Calu3 (cell line): Measurements from ENCODE around the gene TBC1D1. TPM values are rescaled to one million over a fixed set of nuclear protein-coding genes. Genes with fewer than 3 reads are reported as not detected.
A peak's percentile ranks its signal among the peaks of the same experiment; 100 is the strongest.

ENCODE experiments used
- BruUV-seq: library from RNA; stranded (reverse); fragments of 400-500 nt; replicated peaks from 2 replicates; lab custom pipeline; 2021; lab: Mats Ljungman, UMichigan
- CTCF ChIA-PET: fragments of 300-600 bp; sonication (Branson Sonifier 250); formaldehyde crosslinking; loops from one replicate; lab custom pipeline; 2022; ENCODE audit warnings: antibody characterized with exemption; lab: Charles Lee
- DNase-seq: peaks from one replicate; pipeline ENCODE4 v3.0.0; 2022
- H3K27ac Mint-ChIP-seq: one replicate; pipeline ENCODE4 v1.8.0; 2022; ENCODE audit warnings: mixed read lengths; ENCODE audit not compliant: unreplicated experiment
- H3K27me3 Mint-ChIP-seq: one replicate; pipeline ENCODE4 v1.8.0; 2022; ENCODE audit warnings: mixed read lengths; ENCODE audit not compliant: unreplicated experiment
- H3K36me3 Mint-ChIP-seq: one replicate; pipeline ENCODE4 v1.8.0; 2022; ENCODE audit warnings: mild to moderate bottlenecking, moderate library complexity, mixed read lengths; ENCODE audit not compliant: insufficient read depth, unreplicated experiment
- H3K4me1 Mint-ChIP-seq: one replicate; pipeline ENCODE4 v1.8.0; 2022; ENCODE audit warnings: mild to moderate bottlenecking, low read depth, mixed read lengths; ENCODE audit not compliant: unreplicated experiment
- H3K4me3 Mint-ChIP-seq: one replicate; pipeline ENCODE4 v1.8.0; 2022; ENCODE audit warnings: mild to moderate bottlenecking, low read depth, moderate library complexity, mixed read lengths; ENCODE audit not compliant: unreplicated experiment
- H3K9me3 Mint-ChIP-seq: one replicate; pipeline ENCODE4 v1.8.0; 2022; ENCODE audit warnings: low read depth, mixed read lengths; ENCODE audit not compliant: unreplicated experiment
- intact Hi-C: fragments of 100-400 bp; cut with micrococcal nuclease; formaldehyde crosslinking; loops from one replicate; pipeline ENCODE4 v1.10.0; 2022; ENCODE audit not compliant: unreplicated experiment
- total RNA-seq: library from RNA; stranded (reverse); gene quantifications from 2 replicates; pipeline ENCODE4 v1.2.3, GENCODE V29; 2022
- TF ChIP-seq, protein P1 (sequence below): fragments of 200-600 bp; IDR thresholded peaks from one replicate; pipeline ENCODE4 v1.8.0; 2022; ENCODE audit warnings: antibody characterized with exemption; ENCODE audit not compliant: unreplicated experiment

The TBC1D1 gene
- total RNA-seq, 1 experiment from 2014 or later, result 39.8 TPM

DNA sequence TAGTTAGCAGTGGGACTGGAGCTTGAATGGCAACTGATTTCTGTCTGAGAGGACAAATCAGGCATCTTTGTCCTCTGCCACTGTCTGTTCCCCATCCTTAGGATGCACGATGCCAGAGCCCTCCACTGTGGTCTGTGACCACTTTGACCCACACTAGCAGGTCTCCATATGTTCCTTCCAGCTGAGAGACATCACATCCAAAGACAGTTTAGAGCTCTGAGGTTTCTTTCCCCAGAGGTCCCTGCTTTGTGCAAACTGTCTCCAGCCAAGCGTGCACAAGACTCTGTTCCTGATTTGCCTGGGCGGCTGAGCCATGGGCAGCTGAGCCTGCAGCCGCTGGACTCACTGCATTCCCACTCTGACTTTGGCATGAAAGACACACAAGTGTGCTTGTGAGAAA is 167.3 kb downstream of the TBC1D1 start:
- H3K4me1 Mint-ChIP-seq, result peaks cover 8% of the 10 kb centered on the region
- no peak for DNase-seq
- H3K4me3 Mint-ChIP-seq, result no peak overlapping the region
- BruUV-seq, result no TSS peak
- H3K9me3 Mint-ChIP-seq, result no peaks in the 10 kb centered on the region
- CTCF ChIA-PET, result no interaction called here
- H3K27ac Mint-ChIP-seq, result no peak overlapping the region
- TF ChIP-seq, protein P1, sequence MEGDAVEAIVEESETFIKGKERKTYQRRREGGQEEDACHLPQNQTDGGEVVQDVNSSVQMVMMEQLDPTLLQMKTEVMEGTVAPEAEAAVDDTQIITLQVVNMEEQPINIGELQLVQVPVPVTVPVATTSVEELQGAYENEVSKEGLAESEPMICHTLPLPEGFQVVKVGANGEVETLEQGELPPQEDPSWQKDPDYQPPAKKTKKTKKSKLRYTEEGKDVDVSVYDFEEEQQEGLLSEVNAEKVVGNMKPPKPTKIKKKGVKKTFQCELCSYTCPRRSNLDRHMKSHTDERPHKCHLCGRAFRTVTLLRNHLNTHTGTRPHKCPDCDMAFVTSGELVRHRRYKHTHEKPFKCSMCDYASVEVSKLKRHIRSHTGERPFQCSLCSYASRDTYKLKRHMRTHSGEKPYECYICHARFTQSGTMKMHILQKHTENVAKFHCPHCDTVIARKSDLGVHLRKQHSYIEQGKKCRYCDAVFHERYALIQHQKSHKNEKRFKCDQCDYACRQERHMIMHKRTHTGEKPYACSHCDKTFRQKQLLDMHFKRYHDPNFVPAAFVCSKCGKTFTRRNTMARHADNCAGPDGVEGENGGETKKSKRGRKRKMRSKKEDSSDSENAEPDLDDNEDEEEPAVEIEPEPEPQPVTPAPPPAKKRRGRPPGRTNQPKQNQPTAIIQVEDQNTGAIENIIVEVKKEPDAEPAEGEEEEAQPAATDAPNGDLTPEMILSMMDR, result no peak
- H3K27me3 Mint-ChIP-seq, result no peaks in the 10 kb centered on the region
- no peaks in the 10 kb centered on the region for H3K36me3 Mint-ChIP-seq
- intact Hi-C loops, result no loop called here

DNA sequence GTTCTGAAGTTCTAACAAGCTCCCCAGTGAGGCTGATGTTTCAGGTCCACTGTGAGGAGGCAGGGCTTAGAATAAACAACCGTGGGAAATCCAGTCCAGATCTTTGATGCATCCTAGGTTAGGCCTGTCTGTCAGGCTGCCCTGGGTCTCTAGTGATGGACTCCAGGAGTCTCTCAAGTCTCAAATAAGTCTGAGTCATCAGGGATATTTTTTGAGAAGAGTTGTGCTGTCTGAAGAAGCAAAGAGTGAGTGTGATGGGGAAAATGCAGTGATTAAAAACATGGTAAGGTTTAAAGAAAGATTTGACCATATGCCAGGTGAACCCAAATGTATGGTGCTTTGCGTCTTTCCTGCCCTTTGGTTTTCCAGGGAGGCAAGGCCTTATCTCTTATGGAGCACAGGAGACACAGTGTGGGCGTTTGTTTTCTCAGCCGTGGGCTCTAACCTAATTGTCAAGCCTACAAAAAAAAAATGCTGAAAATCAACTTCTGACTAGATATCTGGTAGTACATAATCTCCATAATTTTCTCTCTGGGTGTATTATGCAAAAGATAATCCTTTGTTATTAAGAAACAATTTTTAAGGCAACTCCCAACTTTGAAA is 170.0 kb downstream of the TBC1D1 start:
- H3K9me3 Mint-ChIP-seq, result no peaks in the 10 kb centered on the region
- CTCF ChIA-PET, result interaction anchor here (0.6 kb wide), 1 partner anchor 88 kb away, joined by 4 read pairs; no protein-coding TSS in a partner anchor
- no TSS peak for BruUV-seq
- peaks cover 8% of the 10 kb centered on the region for H3K4me1 Mint-ChIP-seq
- no peak for DNase-seq
- H3K4me3 Mint-ChIP-seq, result no peak overlapping the region
- peaks cover 4% of the 10 kb centered on the region for H3K36me3 Mint-ChIP-seq
- TF ChIP-seq, protein P1, result no peak
- intact Hi-C loops, result loop anchor here (5.0 to 10.0 kb wide), 2 partner anchors 611 to 794 kb away; partner anchors contain the start of gene TLR6
- H3K27me3 Mint-ChIP-seq, result no peaks in the 10 kb centered on the region
- H3K27ac Mint-ChIP-seq, result no peak overlapping the region

DNA sequence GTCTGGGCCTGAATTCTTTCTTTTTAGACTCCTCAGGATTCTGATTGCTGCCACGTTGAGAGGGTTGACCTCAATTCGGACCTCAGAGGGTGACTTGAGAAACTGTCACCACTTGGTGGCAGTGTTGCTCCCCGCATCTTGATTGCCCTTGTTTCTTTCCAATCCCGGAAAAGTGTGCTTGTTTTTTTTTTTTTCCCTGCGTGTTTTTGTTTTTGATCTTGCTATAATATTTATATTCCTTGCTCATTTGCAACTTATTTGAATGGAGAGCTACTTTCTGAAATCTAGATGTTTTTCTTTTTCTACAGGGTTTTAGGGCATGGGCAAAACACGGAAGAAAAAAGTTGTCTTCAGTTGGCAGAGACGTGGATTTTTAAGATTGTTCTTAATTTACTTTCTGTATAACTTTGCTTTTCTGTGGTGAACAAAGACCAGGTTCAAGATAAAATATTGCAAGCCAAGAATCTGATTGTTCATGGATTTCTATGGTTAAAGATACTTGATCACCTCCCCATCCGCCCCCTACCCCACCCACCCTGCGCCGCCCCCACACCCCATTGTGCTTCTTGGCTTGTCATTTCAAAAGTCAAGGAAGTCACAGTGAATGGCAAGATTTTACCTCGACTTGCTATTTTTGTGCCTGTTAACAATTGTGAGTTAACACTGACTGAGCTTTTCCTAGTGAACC is 171.3 kb downstream of the TBC1D1 start:
- Mint-ChIP-seq H3K27ac (peak overlapping the region; percentile 38), H3K36me3 (peaks cover 4% of the 10 kb centered on the region), H3K4me1 (peaks cover 8% of the 10 kb centered on the region), H3K27me3 (no peaks in the 10 kb centered on the region), H3K4me3 (peak overlapping the region; percentile 35), H3K9me3 (no peaks in the 10 kb centered on the region)
- TF ChIP-seq, protein P1, result peak; percentile 73
- BruUV-seq, result no TSS peak
- intact Hi-C loops, result loop anchor here (1.0 to 10.0 kb wide), 3 partner anchors 610 to 793 kb away; partner anchors contain the start of gene TLR6
- CTCF ChIA-PET, result interaction anchor here (0.6 kb wide), 1 partner anchor 838 kb away, joined by 3 read pairs; no protein-coding TSS in a partner anchor
- DNase-seq, result peak; percentile 67

DNA sequence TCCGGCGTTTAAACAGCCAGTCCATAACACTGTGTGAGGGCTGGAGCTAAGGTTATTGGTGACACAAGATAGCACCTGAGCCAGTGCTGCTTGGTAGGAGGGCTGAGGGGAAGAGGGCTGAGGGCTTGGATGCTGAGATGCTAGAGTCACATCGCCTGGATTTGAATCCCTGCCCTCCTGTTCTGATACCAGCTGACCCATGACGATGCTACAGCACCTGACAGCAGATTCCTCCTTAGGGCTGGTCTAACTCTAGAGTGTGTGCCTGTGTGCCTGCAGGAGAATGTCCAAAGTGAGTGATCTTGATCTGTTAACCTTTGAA is 171.9 kb downstream of the TBC1D1 start:
- CTCF ChIA-PET, result interaction anchor here (0.6 kb wide), 1 partner anchor 838 kb away, joined by 3 read pairs; no protein-coding TSS in a partner anchor
- intact Hi-C loops, result loop anchor here (1.0 to 10.0 kb wide), 3 partner anchors 610 to 792 kb away; partner anchors contain the start of gene TLR6
- Mint-ChIP-seq H3K36me3 (peaks cover 4% of the 10 kb centered on the region), H3K27ac (no peak overlapping the region), H3K27me3 (no peaks in the 10 kb centered on the region), H3K4me3 (peak overlapping the region; percentile 35), H3K9me3 (no peaks in the 10 kb centered on the region), H3K4me1 (peaks cover 8% of the 10 kb centered on the region)
- DNase-seq, result no peak
- BruUV-seq, result no TSS peak
- TF ChIP-seq, protein P1, result no peak
